DMS 273 treated with DMSO at 0.1 percent for 48 hours (cell line): ENCODE results near the gene CALHM3.
A peak's percentile ranks its signal among the peaks of the same experiment; 100 is the strongest.
"Not testable (repeated sequence)": the region's sequence is repeated elsewhere in the genome, so short reads cannot be mapped to it uniquely, and the experiment has no call there.

Source experiments
- DNase-seq: peaks from one replicate; lab custom pipeline; 2025; lab: John Stamatoyannopoulos, UW

Gene CALHM3

GRCh38 chr10:103502849-103503660, 24.0 kb upstream of the CALHM3 start:
- DNase-seq: no peak

GRCh38 chr10:103501186-103501585, 22.1 kb upstream of the CALHM3 start:
- DNase-seq: no peak

GRCh38 chr10:103500481-103500880, 21.4 kb upstream of the CALHM3 start:
- no peak for DNase-seq

GRCh38 chr10:103499881-103500280, 20.8 kb upstream of the CALHM3 start:
- DNase-seq: no peak

GRCh38 chr10:103498936-103499638, 20.0 kb upstream of the CALHM3 start:
- DNase-seq: no peak

GRCh38 chr10:103497161-103497915, 18.3 kb upstream of the CALHM3 start:
- DNase-seq: no peak

- DNase-seq: no peak
Measured at GRCh38 chr10:103495321-103495720, 16.3 kb upstream of the CALHM3 start.

- no peak for DNase-seq
Measured at GRCh38 chr10:103493916-103494877, 15.2 kb upstream of the CALHM3 start.

- DNase-seq: no peak
Measured at GRCh38 chr10:103493362-103493915, 14.4 kb upstream of the CALHM3 start, which contains the start of gene NEURL1. Gene NEURL1 (plus strand): TSS chr10:103493705. CDS start chr10:103494388, 683 bp downstream.

- DNase-seq: no peak
Measured at GRCh38 chr10:103492655-103493261, 13.7 kb upstream of the CALHM3 start.

- DNase-seq: no peak
Measured at GRCh38 chr10:103491729-103492364, 12.8 kb upstream of the CALHM3 start.

GRCh38 chr10:103490986-103491314, 11.9 kb upstream of the CALHM3 start:
- DNase-seq: no peak

GRCh38 chr10:103487410-103487708, 8.3 kb upstream of the CALHM3 start:
- DNase-seq: no peak

- not testable (repeated sequence) for DNase-seq
Measured at GRCh38 chr10:103486635-103487409, 7.8 kb upstream of the CALHM3 start.

GRCh38 chr10:103481974-103482531, 3.0 kb upstream of the CALHM3 start:
- peak; percentile 51 for DNase-seq

GRCh38 chr10:103480521-103480920, 1.5 kb upstream of the CALHM3 start:
- no peak for DNase-seq

- no peak for DNase-seq
Measured at GRCh38 chr10:103478671-103479070, 369 bp downstream of the CALHM3 start.

GRCh38 chr10:103476046-103476768, 2.8 kb downstream of the CALHM3 start:
- DNase-seq: no peak

- DNase-seq: no peak
Measured at GRCh38 chr10:103475437-103475836, 3.6 kb downstream of the CALHM3 start.
